GM12878 (cell line): ENCODE measurements around the gene FAM114A1. TPM values are rescaled to one million over a fixed set of nuclear protein-coding genes. Genes with fewer than 3 reads are reported as not detected.

Experiments used
- ATAC-seq: fragments of 200-7000 bp; cut with Tn5 transposase; 3 replicates; pipeline ENCODE4 v1.9.1; 2020; ENCODE audit warnings: mild to moderate bottlenecking, moderate library complexity
- BruUV-seq: library from RNA; stranded (reverse); fragments of 400-500 nt; replicated peaks from 2 replicates; lab custom pipeline; 2021; lab: Mats Ljungman, UMichigan
- CTCF ChIA-PET: fragments of 300-600 bp; sonication (Branson Sonifier 250); formaldehyde crosslinking; extraction: SDS; loops from one replicate; lab custom pipeline; 2021; ENCODE audit warnings: inconsistent platforms; lab: Yijun Ruan, JAX
- POLR2A ChIA-PET: fragments of 350-600 bp; formaldehyde crosslinking; extraction: SDS; loops from one replicate; lab custom pipeline; 2021; ENCODE audit warnings: inconsistent platforms; lab: Charles Lee
- RAD21 ChIA-PET: fragments of 300-600 bp; sonication (Branson Sonifier 250); formaldehyde crosslinking; loops from one replicate; lab custom pipeline; 2023; ENCODE audit warnings: antibody characterized with exemption; ENCODE audit not compliant: unreplicated experiment; lab: Charles Lee
- SMC1A ChIA-PET: fragments of 300-600 bp; sonication (Branson Sonifier 250); formaldehyde crosslinking; loops from one replicate; lab custom pipeline; 2023; ENCODE audit not compliant: unreplicated experiment, uncharacterized antibody; lab: Charles Lee
- DNase-seq: peaks from one replicate; pipeline ENCODE4 v3.0.0-alpha.2; 2011; ENCODE audit warnings: low read depth, low spot score
- FAIRE-seq: peaks from 3 replicates; lab custom pipeline; 2011; peaks lifted over from hg19 to GRCh38; lab: Jason Lieb, UNC
- H2AFZ ChIP-seq: 2 replicates; pipeline ENCODE4 v1.6.0; 2011; ENCODE audit warnings: low read depth, low read length, control low read depth; ENCODE audit not compliant: control insufficient read depth
- H3K27ac ChIP-seq: 2 replicates; pipeline ENCODE4 v1.5.1; 2011; ENCODE audit warnings: control low read depth; ENCODE audit not compliant: control insufficient read depth, insufficient read depth
- H3K27me3 ChIP-seq, 2 experiments: replicated peaks in 1 of 2; 2 replicates each; pipeline versions ENCODE4 v1.6.0 to v1.6.1; 2011; ENCODE audit warnings: low read length in 1 of 2; ENCODE audit not compliant: control insufficient read depth in 2 of 2, insufficient read depth in 2 of 2
- H3K36me3 ChIP-seq, 2 experiments: 2 replicates each; pipeline ENCODE4 v1.5.1; 2011; ENCODE audit warnings: low read length in 1 of 2; ENCODE audit not compliant: control insufficient read depth in 2 of 2, insufficient read depth in 2 of 2
- H3K4me1 ChIP-seq: 2 replicates; pipeline ENCODE4 v1.6.1; 2011; ENCODE audit warnings: mild to moderate bottlenecking, low read length, moderate library complexity, mixed read lengths; ENCODE audit not compliant: control insufficient read depth, insufficient read depth
- H3K4me2 ChIP-seq: 2 replicates; pipeline ENCODE4 v1.6.0; 2011; ENCODE audit warnings: control low read depth; ENCODE audit not compliant: control insufficient read depth, insufficient read depth
- H3K4me3 ChIP-seq: fragments of 200-600 bp; sonication (generic); 2 replicates; pipeline ENCODE4 v1.5.1; 2016
- H3K79me2 ChIP-seq: 2 replicates; pipeline ENCODE4 v1.6.0; 2011; ENCODE audit warnings: low read length; ENCODE audit not compliant: control insufficient read depth, insufficient read depth
- H3K9ac ChIP-seq: 2 replicates; pipeline ENCODE4 v1.8.0; 2011; ENCODE audit warnings: low read length, control low read depth, mixed read lengths; ENCODE audit not compliant: control insufficient read depth, insufficient read depth
- H3K9me3 ChIP-seq: replicated peaks from 3 replicates; pipeline ENCODE4 v1.5.1; 2011; ENCODE audit warnings: mild to moderate bottlenecking, low read length; ENCODE audit not compliant: control insufficient read depth, insufficient read depth
- H4K20me1 ChIP-seq: 2 replicates; pipeline ENCODE4 v1.6.0; 2011; ENCODE audit not compliant: control insufficient read depth, insufficient read depth
- ATF2 ChIP-seq: IDR thresholded peaks from 2 replicates; pipeline ENCODE4 v1.6.1; 2012; ENCODE audit warnings: low read length, inconsistent platforms
- JUND ChIP-seq: IDR thresholded peaks from 2 replicates; pipeline ENCODE4 v1.6.1; 2012; ENCODE audit warnings: low read depth, mild to moderate bottlenecking, low read length, improper control_type of control experiment, moderate library complexity
- KLF5 ChIP-seq: fragments of 450-650 bp; IDR thresholded peaks from 2 replicates; pipeline ENCODE4 v1.6.1; 2014; ENCODE audit warnings: mild to moderate bottlenecking; ENCODE audit not compliant: partially characterized antibody
- NRF1 ChIP-seq: conservative IDR thresholded peaks from 2 replicates; pipeline ENCODE4 v1.6.1; 2011; ENCODE audit warnings: mild to moderate bottlenecking, low read depth, low read length, improper control_type of control experiment
- RUNX3 ChIP-seq: IDR thresholded peaks from 2 replicates; pipeline ENCODE4 v1.6.1; 2012; ENCODE audit warnings: low read length, inconsistent platforms
- TARDBP ChIP-seq: IDR thresholded peaks from 2 replicates; pipeline ENCODE4 v1.6.1; 2016; ENCODE audit warnings: borderline replicate concordance
- ZBTB40 ChIP-seq: fragments of 450-650 bp; IDR thresholded peaks from 2 replicates; pipeline ENCODE4 v1.6.1; 2016; ENCODE audit warnings: mild to moderate bottlenecking, moderate library complexity, borderline replicate concordance
- ZNF24 ChIP-seq: fragments of 450-650 bp; IDR thresholded peaks from 2 replicates; pipeline ENCODE4 v1.6.1; 2017; ENCODE audit warnings: antibody characterized with exemption, mild to moderate bottlenecking
- WGBS: methylation state at CpG from one replicate; pipeline ENCODE4 v1.1.6; 2016; ENCODE audit warnings: low lambda C conversion rate; ENCODE audit not compliant: insufficient replicate concordance, insufficient coverage; ENCODE audit errors: missing lambda C conversion rate; 5-methylcytosine and 5-hydroxymethylcytosine counted together
- in situ Hi-C: fragments of 300-500 bp; cut with MboI; formaldehyde crosslinking; loops from 9 replicates; pipeline ENCODE4 v1.14.3; 2018; ENCODE audit warnings: mixed read lengths
- intact Hi-C: fragments of 100-400 bp; cut with micrococcal nuclease; formaldehyde crosslinking; loops from one replicate; pipeline ENCODE4 v1.14.2; 2022; ENCODE audit not compliant: unreplicated experiment
- polyA plus RNA-seq, 11 experiments: library from polyadenylated mRNA; depleted of rRNA in 4 of 11; unstranded in 6 of 11; stranded (reverse) in 5 of 11; fragments of >200 nt; fragmentation: Nextera tagmentation in 4 of 11; fragmentation: Illumina TruSeq in 1 of 11; extraction: Ambion mirVana in 4 of 11; extraction: Trizol in 1 of 11; gene quantifications; 1 replicate in 1 of 11; 2 replicates in 10 of 11; pipeline versions ENCODE4 v1.2.1 to v1.2.3, GENCODE V29; 2011 to 2016; ENCODE audit warnings: inconsistent platforms in 2 of 11, missing spikeins in 2 of 11, low read depth in 1 of 11
- total RNA-seq, 4 experiments: library from RNA; depleted of rRNA in 3 of 4; stranded (reverse); fragments of >200 nt in 3 of 4; fragmentation: Illumina TruSeq in 1 of 4; extraction: Trizol in 1 of 4; gene quantifications; 2 replicates each; pipeline versions ENCODE4 v1.2.1 to v1.2.3, GENCODE V29; 2013 to 2021
- TF ChIP-seq, protein P1 (sequence below): IDR thresholded peaks from 2 replicates; pipeline ENCODE4 v1.6.1; 2011; ENCODE audit warnings: low read depth, low read length, improper control_type of control experiment, borderline replicate concordance

FAM114A1 gene
- total and polyA plus RNA-seq, 10 of the 15 experiments (the other 5 are each of a cell fraction or from before 2014, with no cell fraction given), result 1.3 to 6.2 (median 3.9) TPM

DNA sequence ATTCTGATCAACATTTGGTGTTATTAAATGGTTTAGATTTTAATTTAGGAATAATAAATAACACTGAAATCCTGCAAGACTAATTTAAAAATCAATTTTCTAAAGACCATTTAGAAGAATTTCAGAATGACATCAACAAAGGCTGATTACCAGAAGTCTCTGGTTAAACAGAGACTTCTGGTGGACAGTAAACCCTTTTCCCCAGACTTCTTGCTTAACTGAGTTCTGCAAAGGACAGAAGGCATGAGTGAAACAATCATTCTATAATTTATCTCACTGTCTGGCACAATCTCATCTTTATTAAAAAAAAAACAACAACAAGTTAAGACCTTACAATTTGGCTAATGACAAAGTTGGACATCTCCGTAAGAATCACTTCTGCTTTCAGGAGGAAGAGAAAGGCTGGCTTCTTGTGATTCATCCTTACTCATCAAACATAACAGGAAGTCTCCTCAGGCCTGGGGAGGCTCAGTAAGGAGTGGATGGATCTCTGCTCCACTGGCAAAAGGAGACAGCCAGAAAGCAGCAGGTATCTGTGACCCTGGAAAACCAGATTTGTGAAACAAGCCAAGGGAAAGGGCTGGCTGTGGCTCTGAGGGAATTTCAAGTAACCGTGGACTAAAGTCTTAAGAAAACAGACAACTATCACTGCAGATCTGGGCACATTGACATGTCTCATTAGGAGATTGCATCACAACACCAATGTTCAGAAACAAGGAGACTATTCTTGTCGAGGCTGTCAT, 10.1 kb upstream of the FAM114A1 start (continued):
- TF ChIP-seq ATF2, result peak; percentile 91
- no peak for TF ChIP-seq KLF5
- peak; percentile 43; the same call in 1 of the 2 replicates for TF ChIP-seq RUNX3
- no peak for TF ChIP-seq NRF1
- TF ChIP-seq, protein P1, sequence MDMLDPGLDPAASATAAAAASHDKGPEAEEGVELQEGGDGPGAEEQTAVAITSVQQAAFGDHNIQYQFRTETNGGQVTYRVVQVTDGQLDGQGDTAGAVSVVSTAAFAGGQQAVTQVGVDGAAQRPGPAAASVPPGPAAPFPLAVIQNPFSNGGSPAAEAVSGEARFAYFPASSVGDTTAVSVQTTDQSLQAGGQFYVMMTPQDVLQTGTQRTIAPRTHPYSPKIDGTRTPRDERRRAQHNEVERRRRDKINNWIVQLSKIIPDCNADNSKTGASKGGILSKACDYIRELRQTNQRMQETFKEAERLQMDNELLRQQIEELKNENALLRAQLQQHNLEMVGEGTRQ, result no peak
- TF ChIP-seq, all 136 proteins: peak for 56

GRCh38 chr4:38858097-38858420, 9.5 kb upstream of the FAM114A1 start:
- H3K36me3 ChIP-seq, result no peaks in the 10 kb centered on the region
- RAD21 ChIA-PET, result interaction anchor here (3.7 kb wide), 1 partner anchor 77 kb away, joined by 52 read pairs; the partner anchor contains the start of gene TLR10

More at GRCh38 chr4:38858097-38858420, 9.5 kb upstream of the FAM114A1 start:
- in situ Hi-C loops, result loop anchor here (5.0 to 25.0 kb wide), 2 partner anchors 96 to 546 kb away; no protein-coding TSS in a partner anchor
- peak overlapping the region; percentile 12 for H3K4me2 ChIP-seq
- WGBS, result 3% methylated on average over 3 of the region's 3 CpGs
- ChIA-PET SMC1A (interaction anchor here (3.7 to 4.3 kb wide), 3 partner anchors 54 to 99 kb away, joined by 36 to 136 read pairs (median 66); partner anchors contain the start of genes TLR1 and TLR10), CTCF (interaction anchor here (0.5 to 5.5 kb wide), 7 partner anchors 9 to 324 kb away, joined by 3 to 172 read pairs (median 64); partner anchors contain the start of genes FAM114A1, TLR1, TLR10 and WDR19), POLR2A (interaction anchor here (0.8 to 3.6 kb wide), 3 partner anchors 39 to 97 kb away, joined by 6 to 20 read pairs (median 18); partner anchors contain the start of gene TLR10)
- H2AFZ ChIP-seq, result peak overlapping the region; percentile 42; the same call in 1 of the 2 replicates
- H3K79me2 ChIP-seq, result peaks cover 29% of the 10 kb centered on the region
- no peaks in the 10 kb centered on the region for H4K20me1 ChIP-seq
- H3K4me1 ChIP-seq, result peaks cover 14% of the 10 kb centered on the region
- intact Hi-C loops, result loop anchor here (5.0 kb wide), 1 partner anchor 726 kb away; no protein-coding TSS in a partner anchor
- no peaks in the 10 kb centered on the region; the same call in 2 of the 3 replicates for H3K9me3 ChIP-seq
- H3K4me3 ChIP-seq, result no peak overlapping the region; the same call in 1 of the 2 replicates
- no peak for TF ChIP-seq JUND
- TF ChIP-seq TARDBP, result peak; percentile 7; the same call in 1 of the 2 replicates
- 0 out of 2 replicates have a peak, but pooled peaks have one; percentile 8 for TF ChIP-seq ZBTB40
- TF ChIP-seq ZNF24, result 0 out of 2 replicates have a peak, but pooled peaks have one; percentile 1
- FAIRE-seq (no peak), ATAC-seq (no peak), DNase-seq (no peak)
- H3K9ac ChIP-seq, result peak overlapping the region; percentile 32; the same call in 1 of the 2 replicates
- peak overlapping the region; percentile 96 for H3K27ac ChIP-seq
- no peaks in the 10 kb centered on the region for H3K27me3 ChIP-seq
- TSS peak; percentile 92 for BruUV-seq
